GM18499 (cell line): ENCODE measurements around the gene DLX1.
"Not testable (repeated sequence)": the region's sequence is repeated elsewhere in the genome, so short reads cannot be mapped to it uniquely, and the experiment has no call there.

Experiments used
- ATAC-seq: cut with Tn5 transposase; IDR thresholded peaks from one replicate; pipeline ENCODE4 v1.9.1; 2021; ENCODE audit warnings: moderate number of reproducible peaks; ENCODE audit not compliant: insufficient read depth, unreplicated experiment

Gene DLX1

DNA sequence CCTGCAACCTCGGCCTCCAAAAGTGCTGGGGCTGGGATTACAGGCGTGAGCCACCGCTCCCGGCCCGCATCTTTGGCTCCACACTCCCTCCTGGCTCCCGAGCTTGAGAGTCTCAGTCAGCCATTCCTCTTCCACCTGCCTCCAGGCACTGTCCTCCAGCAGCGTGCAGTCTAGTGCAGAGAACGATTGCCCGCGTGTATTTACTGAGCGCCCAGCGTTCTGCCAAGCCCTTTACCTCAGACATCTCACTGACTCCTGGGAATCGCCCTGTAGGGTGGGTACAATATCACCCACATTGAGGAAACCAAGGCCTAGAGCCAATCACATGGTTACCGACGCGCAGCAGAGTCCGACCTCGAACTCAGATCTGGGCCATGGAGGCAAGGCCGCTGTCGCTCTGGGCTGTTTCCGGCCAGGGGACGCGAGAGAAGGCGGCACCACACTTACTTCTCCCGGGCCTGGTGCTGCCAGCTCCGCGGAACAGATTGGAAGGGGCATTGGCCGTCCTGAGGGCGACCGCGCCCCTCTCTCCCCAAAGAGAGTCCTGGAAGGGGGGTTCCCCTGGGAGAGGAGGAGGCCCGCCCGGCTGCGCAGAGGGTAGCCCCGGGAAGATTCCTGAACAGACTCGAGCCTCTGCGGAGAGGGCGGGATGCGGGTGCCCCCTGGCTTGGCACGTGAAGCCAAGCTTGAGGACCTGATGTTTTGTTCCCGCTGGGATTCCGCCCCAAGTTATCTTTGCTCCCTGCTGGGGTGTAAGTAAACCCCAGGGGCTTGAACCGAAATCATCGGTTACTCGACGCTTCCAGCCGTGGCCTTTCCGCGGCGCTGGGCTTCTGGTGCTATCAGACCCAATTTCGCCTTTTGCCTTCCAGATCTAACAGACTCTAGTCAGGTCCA lies 22.6 kb downstream of the DLX1 start:
- ATAC-seq, result no peak

DNA sequence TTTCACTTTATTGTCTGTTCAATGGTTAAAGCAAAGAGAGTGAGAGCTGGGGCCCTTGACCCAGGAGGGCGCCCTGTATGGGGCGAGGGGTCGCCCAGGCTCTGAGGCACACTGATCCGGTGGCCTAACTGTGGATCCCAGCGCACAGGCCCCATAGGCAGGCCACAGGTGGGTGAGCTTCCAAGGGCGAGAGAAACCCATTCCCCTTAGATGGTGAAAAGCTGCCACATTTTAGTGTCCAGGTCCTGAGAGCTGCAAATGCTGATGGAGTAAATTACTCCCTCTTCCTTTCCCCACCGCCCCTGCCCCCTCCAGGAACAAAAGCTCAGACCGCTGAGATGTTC lies 23.3 kb downstream of the DLX1 start:
- ATAC-seq, result no peak

DNA sequence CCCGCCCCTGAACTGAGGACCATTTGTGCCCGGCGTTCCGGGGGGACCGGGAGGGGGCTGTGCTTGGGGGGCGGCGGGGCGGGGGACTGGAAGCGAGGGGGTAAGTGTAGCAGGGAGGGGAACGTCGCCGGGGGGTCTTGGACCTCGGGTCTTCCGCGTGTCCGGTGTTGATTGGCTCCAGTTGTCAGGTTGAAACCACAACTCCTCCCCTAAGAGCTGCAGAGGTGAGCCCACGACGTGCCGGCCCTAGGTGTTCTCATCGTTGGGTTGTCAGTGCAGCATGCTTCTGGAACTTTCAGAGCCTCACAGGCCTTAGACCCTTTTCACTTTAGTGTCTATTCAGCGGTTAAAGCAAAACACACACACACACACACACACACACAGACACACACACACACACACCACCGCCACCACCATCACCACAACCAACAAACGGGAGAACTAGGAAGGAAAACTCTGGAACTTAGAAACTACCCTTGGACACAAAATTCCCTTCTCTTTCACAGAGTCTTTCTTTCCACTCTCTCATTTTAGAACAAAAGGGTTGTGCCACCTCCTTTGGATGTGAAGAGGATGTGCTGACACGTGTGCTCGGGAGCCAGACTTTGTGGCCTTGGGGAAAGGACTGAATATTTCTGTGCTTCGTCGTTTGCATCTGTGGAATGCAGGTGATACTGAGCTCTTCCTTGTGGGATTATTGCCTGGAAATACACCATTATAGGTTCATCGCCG lies 24.1 kb downstream of the DLX1 start:
- no peak for ATAC-seq

DNA sequence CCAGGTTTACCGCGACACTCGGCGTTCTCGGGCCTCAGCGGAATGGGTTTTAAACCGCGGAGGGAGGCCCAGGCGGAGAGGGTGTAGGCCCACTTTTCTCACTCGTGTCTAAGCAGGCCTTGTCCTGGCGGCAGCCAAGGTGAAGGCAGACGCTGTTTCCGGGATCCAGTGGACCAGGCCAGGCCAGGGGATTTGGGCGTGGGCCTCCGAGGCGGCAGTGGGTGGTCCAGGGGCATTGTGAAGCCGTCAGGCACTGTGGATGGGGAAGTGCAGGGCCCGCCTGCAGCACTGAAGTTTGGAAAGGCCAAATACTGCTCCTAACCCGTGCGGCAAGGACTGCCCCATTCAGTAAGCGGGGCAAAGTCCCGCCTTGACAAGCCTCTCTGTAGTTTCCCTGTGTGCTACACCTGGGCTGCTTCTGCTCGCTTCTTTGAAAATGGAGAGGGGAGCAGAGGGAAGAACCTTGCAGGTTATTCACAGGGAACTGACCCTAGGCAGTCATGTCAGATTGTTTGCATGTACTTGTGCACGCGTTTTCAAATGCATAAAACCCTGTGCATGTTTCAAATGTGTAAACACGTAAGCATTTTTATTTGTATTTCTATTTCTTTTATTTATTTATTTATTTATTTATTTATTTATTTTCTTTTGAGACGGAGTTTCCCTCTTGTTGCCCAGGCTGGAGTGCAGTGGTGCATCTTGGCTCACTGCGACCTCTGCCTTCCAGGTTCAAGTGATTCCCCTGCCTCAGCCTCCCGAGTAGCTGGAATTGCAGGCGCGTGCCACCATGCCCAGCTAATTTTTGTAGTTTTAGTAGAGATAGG lies 24.9 kb downstream of the DLX1 start:
- no peak for ATAC-seq

DNA sequence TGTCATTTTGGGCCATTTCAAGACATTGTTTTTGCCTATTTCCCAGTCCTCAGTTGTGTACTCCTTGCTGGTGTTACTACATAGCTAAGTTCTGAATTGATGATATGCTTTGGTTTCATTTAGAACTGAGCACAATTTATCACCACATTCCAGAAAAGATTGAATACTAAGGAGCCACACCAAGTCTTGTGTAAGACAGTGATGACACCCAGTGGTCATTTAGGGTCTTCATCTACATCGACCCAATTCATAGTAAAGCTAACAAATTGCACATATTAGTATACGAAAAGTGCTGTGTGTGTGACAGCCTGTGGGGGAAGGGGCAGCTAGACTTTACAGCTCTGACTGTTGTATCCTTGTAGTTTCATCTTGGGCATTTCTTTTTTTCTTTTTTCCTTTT lies 28.3 kb downstream of the DLX1 start:
- no peak for ATAC-seq

DNA sequence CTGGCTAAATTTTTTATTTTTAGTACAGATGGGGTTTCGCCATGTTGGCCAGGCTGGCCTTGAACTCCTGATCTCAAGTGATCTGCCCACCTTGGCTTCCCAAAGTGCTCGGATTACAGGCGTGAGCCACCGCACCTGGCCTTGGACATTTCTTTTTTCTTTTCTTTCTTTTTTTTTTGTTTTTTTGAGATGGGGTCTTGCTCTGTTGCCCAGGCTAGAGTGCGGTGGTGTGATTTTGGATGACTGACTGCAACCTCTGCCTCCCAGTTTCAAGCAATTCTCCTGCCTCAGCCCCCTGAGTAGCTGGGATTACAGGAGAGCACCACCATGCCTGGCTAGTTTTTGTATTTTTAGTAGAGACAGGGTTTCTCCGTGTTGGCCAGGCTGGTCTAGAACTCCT lies 28.9 kb downstream of the DLX1 start:
- ATAC-seq, result not testable (repeated sequence)

DNA sequence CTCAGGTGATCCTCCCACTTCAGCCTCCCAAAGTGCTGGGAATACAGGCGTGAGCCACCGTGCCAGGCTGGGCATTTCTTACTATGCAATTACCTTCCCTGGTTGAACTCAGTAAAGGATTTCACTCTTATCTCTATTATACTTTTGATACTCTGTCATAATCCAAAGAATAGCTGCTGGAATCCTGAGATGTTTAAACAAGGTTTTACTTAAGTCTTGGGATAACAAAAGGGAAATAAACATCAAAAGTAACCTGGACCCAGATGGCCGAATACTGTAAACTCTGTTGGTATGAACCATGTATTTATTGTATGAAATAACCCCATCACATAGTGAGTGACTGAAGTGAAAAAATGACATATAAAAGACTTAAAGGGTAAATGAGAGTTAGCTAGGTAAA lies 29.3 kb downstream of the DLX1 start:
- ATAC-seq, result no peak

DNA sequence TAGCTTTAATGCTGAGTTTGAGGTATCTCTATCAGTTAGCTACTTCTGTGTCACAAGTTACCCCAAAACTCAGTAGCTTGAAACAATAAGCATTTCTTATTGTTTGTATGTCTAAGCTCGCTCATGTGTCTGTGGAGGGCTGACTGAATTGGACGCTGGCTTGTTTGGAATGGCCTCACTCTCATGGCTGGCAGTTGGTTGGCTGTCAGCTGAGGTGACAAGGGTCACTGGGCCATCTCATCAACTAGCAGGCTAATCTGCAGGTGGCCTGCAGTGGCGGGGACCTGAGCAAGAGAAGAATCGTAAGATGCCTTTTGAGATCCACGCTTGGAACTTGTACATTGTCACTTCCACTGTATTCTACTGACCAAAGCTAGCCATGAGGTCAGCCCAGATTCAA lies 30.8 kb downstream of the DLX1 start:
- ATAC-seq, result no peak

DNA sequence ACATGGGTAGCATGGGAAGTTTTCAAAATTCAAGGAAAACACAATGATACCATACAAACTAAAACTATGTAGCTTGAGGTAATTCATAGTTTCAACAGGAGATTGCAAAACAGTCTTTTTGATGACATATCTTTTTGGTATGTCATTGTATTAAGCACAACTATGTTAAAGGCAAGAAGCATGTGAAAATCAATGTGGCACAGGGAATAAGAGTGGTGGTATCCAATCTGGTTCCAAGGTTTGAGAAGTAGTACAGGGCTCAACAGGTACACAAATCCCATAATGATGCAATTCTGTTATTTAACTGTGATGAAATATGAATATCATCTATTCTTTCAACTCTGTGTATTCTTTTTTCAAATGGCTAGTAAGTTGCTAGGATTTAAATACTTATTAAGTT lies 33.8 kb downstream of the DLX1 start:
- no peak for ATAC-seq

DNA sequence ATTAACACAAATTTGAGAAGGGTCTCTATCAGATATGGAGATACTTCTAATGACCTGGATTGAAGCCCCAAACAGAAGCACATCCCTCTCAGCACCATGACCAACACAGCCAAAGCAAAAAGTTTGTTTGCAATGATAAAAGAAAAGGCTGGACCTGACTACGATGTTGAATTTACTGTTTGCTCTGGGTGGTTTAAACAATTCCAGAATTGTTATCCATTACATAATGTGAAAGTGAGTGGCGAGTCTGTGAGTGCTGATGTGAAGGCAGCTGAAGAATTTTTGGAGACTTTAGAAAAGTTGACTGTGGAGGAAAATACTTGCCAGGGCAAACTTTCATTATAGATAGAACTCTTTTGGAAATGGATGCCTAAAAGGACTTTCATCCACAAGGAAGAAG lies 34.8 kb downstream of the DLX1 start:
- no peak for ATAC-seq

DNA sequence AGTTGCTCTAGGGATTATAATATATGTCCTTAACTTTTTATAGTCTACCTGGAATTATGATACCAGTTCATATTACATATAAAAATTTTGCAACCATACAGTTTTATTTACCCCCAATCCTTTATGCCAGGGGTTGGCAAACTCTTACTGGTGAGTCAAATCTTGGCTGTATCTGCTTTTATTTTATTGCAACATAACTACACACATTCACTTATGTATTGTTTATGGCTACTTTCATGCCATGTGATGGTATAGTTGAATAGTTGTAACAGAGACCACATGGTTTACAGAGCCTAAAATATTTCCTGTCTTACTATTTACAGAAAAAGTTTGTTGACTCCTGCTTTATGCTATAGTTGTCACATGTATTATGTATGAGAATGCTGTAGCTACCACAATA lies 43.2 kb downstream of the DLX1 start:
- ATAC-seq, result no peak

DNA sequence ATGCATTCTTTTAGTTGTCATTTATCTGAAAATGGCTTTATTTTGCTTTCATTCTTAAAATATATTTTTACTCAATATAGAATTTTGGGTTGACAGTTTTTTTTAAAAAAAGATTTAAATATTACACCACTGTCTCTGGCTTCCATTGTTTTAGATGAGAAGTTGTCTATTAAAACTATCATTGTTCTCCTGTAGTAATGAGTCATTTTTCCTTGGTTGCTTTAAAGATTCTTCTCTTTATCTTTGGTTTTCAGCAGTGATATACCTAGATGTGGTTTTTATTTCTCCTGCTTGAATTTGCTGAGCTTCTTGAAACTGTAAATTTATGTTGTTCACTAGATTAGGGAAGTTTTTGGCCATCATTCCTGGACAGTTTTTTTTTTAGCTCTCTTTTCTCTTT lies 44.1 kb downstream of the DLX1 start:
- ATAC-seq, result no peak

DNA sequence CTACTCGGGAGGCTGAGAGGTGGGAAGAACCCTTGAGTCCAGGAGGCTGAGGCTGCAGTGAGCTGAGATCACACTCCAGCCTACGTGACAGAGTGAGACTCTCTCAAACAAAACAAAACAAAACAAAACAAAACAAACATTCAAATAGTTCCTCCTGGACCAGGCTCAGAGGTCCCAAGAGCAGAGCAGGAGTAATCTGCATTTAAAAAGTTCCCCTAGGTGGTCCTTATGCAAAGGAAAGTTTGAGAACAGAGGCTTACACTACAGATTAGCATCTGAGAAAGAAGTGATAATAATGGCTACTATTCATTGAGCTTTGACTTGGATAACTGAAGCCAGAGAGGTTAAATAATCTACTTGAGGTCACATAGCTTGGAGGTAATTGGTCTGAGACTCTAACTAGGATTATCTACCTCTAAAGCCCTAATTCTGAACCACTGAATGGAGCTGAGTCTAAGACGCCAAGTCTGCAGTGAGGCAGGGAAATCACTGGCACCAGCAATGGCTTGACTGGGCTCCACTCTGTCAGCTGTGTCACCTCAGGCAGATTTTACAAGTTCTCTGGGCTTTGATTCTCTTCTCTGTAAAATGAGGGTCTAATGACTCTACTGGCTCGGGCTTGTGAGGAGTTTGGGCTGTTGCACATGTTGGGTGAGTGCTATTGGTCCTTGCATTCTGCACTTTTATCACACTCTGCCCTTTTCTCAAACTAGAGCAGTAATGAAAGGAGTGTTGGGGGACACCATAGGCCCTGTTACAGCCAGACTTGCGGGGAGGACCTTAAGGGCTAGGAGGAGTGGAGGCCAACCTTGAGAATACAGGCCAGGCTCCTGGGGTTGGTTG lies 46.6 kb downstream of the DLX1 start:
- no peak for ATAC-seq

DNA sequence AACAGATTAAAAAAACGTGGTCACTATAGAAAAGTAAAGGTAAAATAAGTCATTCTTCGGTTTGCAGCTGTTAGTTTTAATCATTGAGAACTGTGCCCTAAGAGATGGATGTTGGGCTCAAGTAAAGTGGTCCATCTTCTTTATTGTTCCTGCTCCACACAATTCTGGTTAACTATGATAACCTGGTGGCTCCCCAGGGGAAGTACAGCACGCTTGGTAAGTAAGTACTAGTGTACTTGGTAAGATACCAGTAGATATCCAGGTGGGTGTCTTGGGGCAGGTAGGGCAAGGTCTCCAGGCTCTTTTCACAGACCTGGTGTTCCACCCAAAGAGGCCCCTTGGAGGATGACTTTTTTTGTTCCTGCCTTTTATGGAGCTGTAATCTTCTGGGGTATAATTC lies 49.0 kb downstream of the DLX1 start:
- no peak for ATAC-seq

DNA sequence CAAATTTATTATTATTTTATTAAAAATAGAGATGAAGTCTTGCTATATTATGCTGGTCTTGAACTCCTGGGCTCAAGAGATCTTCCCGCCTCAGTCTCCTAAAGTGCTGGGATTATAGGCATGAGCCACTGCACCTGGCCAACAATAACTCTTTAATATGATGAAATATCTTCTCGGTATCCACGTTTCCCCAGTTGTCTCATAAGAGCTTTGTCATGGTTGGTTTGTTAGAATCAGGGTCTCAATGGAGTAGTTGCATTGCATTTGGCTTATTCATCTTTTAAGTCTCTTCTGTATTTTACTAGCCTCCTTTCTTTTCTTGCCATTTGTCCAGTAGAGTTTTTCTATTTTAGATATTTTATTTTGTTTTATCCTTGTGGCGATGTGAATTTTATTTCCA lies 50.1 kb downstream of the DLX1 start:
- no peak for ATAC-seq

DNA sequence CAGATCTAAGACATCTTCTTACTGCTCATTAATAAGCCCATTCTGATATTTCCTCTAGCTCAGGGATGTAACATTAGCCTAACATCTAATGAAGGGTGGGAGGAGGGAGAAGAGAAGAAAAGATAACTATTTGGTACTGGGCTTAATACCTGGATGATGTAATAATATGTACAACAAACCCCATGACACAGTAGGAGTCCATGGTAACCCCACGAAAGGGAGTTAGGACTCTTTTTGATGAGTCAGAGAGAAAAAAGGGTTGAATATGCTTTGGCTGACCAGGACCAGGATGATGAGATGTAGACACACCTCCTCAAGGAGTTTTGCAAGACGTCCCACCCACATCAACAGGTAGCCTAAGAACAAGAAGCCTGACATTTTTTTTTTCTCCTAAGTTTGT lies 51.8 kb downstream of the DLX1 start:
- no peak for ATAC-seq

DNA sequence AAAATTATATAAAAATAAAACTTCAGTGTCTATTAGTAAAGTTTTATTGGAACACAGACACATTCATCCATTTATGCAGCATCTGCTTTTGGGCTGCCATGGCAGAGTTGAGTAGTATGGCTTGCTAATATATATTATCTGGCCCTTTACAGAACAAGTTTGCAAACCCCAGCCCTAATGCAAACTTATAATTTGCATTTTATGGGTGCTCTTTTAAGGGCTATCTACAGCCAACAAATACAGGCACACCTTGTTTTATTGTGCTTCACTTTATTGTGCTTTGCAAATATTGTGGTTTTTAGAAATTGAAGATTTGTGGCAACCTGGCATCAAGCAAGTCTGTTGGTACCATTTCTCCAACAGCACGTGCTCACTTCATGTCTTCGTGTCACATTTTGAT lies 52.6 kb downstream of the DLX1 start:
- ATAC-seq, result no peak

DNA sequence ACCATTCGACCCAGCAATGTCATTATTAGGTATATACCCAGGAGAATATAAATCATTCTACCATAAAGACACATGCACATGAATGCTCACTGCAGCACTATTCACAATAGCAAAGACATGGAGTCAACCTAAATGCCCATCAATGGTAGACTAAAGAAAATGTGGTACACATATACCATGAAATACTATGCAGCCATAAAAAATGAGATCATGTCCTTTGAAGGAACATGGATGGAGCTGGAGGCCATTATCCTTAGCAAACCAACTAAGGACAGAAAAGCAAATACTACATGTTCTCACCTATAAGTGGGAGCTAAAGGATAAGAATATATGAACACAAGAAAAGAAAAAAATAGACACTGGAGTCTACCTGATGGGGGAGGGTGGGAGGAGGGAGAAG lies 53.4 kb downstream of the DLX1 start:
- ATAC-seq, result not testable (repeated sequence)
